WERI-Rb-1 (cell line): ENCODE measurements around the gene RADIL.

Experiments
- DNase-seq: peaks from one replicate; pipeline ENCODE4 v3.0.0-alpha.2; 2020
- H3K27ac ChIP-seq: fragments of 250-450 bp; sonication (Bioruptor Pico); 2 replicates; pipeline ENCODE4 v1.5.1; 2020; ENCODE audit warnings: mild to moderate bottlenecking, moderate library complexity
- H3K27me3 ChIP-seq: fragments of 250-450 bp; sonication (Bioruptor Pico); 2 replicates; pipeline ENCODE4 v1.5.1; 2021; ENCODE audit warnings: mild to moderate bottlenecking, low read depth, moderate library complexity; ENCODE audit not compliant: insufficient read depth, severe bottlenecking
- H3K36me3 ChIP-seq: fragments of 250-450 bp; sonication (Bioruptor Pico); 2 replicates; pipeline ENCODE4 v1.5.1; 2020; ENCODE audit warnings: mild to moderate bottlenecking, moderate library complexity
- H3K4me3 ChIP-seq: 2 replicates; pipeline ENCODE4 v1.5.1; 2011; ENCODE audit warnings: low read depth, mild to moderate bottlenecking, control low read depth, low read length
- H3K9me3 ChIP-seq: fragments of 250-450 bp; sonication (Bioruptor Pico); 2 replicates; pipeline ENCODE4 v1.5.1; 2021; ENCODE audit warnings: mild to moderate bottlenecking, moderate library complexity; ENCODE audit not compliant: severe bottlenecking
- CTCF ChIP-seq: IDR thresholded peaks from 2 replicates; pipeline ENCODE4 v1.5.1; 2011; ENCODE audit warnings: low read depth, mild to moderate bottlenecking, control low read depth, inconsistent platforms, low read length

RADIL gene

GRCh38 chr7:4768597-4769569 is 114.6 kb downstream of the RADIL start:
- no peak for DNase-seq
- Histone ChIP-seq H3K27me3 (no peaks in the 10 kb centered on the region), H3K9me3 (no peaks in the 10 kb centered on the region), H3K4me3 (no peak overlapping the region), H3K27ac (no peak overlapping the region), H3K36me3 (peaks cover 8% of the 10 kb centered on the region)
- no peak for TF ChIP-seq CTCF

GRCh38 chr7:4766666-4767519 is 116.6 kb downstream of the RADIL start:
- no peak for TF ChIP-seq CTCF
- Histone ChIP-seq H3K27ac (no peak overlapping the region), H3K4me3 (no peak overlapping the region), H3K9me3 (no peaks in the 10 kb centered on the region), H3K36me3 (peaks cover 26% of the 10 kb centered on the region), H3K27me3 (no peaks in the 10 kb centered on the region)
- no peak for DNase-seq

- DNase-seq, result no peak
- Histone ChIP-seq H3K27me3 (no peaks in the 10 kb centered on the region), H3K9me3 (no peaks in the 10 kb centered on the region), H3K4me3 (no peak overlapping the region), H3K27ac (no peak overlapping the region), H3K36me3 (peaks cover 35% of the 10 kb centered on the region)
- no peak for TF ChIP-seq CTCF
Observed at GRCh38 chr7:4765776-4766490, 117.6 kb downstream of the RADIL start.

GRCh38 chr7:4764402-4765007 is 119.0 kb downstream of the RADIL start:
- H3K36me3 ChIP-seq, result peaks cover 45% of the 10 kb centered on the region
- no peak overlapping the region for H3K4me3 ChIP-seq

More at GRCh38 chr7:4764402-4765007, 119.0 kb downstream of the RADIL start:
- DNase-seq, result no peak
- no peak for TF ChIP-seq CTCF
- no peaks in the 10 kb centered on the region for H3K27me3 ChIP-seq
- no peak overlapping the region for H3K27ac ChIP-seq
- no peaks in the 10 kb centered on the region for H3K9me3 ChIP-seq
